ENCODE data around the gene ATAD2B.

GRCh38 chr2:23762141-23762540, 164.8 kb downstream of the ATAD2B start:
- TF ChIP-seq CTCF (conservative IDR thresholded peaks at IDR 0.05; ENCODE audit: low read depth, low read length) (no peak), EZH2 (IDR thresholded peaks at IDR 0.05; ENCODE audit: borderline replicate concordance, low read depth, low read length, poor library complexity, severe bottlenecking) (no peak)

All from A673 (cell line).